ENCODE data around the gene SIK2. TPM values are rescaled to one million over a fixed set of nuclear protein-coding genes. Genes with fewer than 3 reads are reported as not detected.

The SIK2 gene
- total and polyA plus RNA-seq, 4 donors = 18.1 to 26.6 (median 19.7) TPM

- no peak overlapping the region for H3K4me3 ChIP-seq (ENCODE audit: low read depth, low read length)
- DNase-seq (ENCODE audit: low read depth in 4 of 6, low spot score in 6 of 6) = no peak
- no CpG with 5 or more reads among the region's 2 CpGs for WGBS (ENCODE audit: insufficient coverage)
- H3K36me3 ChIP-seq (ENCODE audit: control insufficient read depth, insufficient read depth, low read length) = peaks cover 4% of the 10 kb centered on the region
- no peak overlapping the region for H3K27ac ChIP-seq (ENCODE audit: low read depth, low read length)
- no peaks in the 10 kb centered on the region for H3K4me1 ChIP-seq (ENCODE audit: control insufficient read depth, insufficient read depth, low read length)
- H3K9me3 ChIP-seq (ENCODE audit: control insufficient read depth, insufficient read depth, low read length) = no peaks in the 10 kb centered on the region
- H3K27me3 ChIP-seq (ENCODE audit: control insufficient read depth, insufficient read depth, low read length) = no peaks in the 10 kb centered on the region
Measured at GRCh38 chr11:111684251-111684650, 82.0 kb downstream of the SIK2 start.

DNA sequence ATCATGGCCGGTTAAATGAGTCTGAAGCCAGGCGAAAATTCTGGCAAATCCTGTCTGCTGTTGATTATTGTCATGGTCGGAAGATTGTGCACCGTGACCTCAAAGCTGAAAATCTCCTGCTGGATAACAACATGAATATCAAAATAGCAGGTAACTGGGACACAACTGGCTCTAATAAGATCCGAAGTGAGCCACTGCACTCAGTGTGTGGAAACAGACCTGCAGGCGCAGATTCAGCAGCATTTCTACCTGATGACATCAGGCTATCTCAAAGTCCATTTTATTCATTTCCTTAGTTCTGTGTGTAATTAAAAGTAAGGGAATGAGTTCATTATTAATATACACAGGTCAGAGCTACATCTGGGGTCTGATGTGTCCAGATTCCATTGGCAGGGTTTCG is 85.8 kb downstream of the SIK2 start:
- no peak for DNase-seq (ENCODE audit: low read depth in 4 of 6, low spot score in 6 of 6)
- Histone ChIP-seq H3K27ac (ENCODE audit: low read depth, low read length) (no peak overlapping the region), H3K4me1 (ENCODE audit: control insufficient read depth, insufficient read depth, low read length) (no peaks in the 10 kb centered on the region), H3K9me3 (ENCODE audit: control insufficient read depth, insufficient read depth, low read length) (no peaks in the 10 kb centered on the region), H3K27me3 (ENCODE audit: control insufficient read depth, insufficient read depth, low read length) (no peaks in the 10 kb centered on the region), H3K36me3 (ENCODE audit: control insufficient read depth, insufficient read depth, low read length) (peaks cover 4% of the 10 kb centered on the region), H3K4me3 (ENCODE audit: low read depth, low read length) (no peak overlapping the region)
- WGBS (ENCODE audit: insufficient coverage) = 86% methylated on average over 4 of the region's 7 CpGs

GRCh38 chr11:111691176-111691575 is 88.9 kb downstream of the SIK2 start:
- WGBS (ENCODE audit: insufficient coverage) = no CpG with 5 or more reads among the region's 2 CpGs
- H3K4me1 ChIP-seq (ENCODE audit: control insufficient read depth, insufficient read depth, low read length) = no peaks in the 10 kb centered on the region
- H3K9me3 ChIP-seq (ENCODE audit: control insufficient read depth, insufficient read depth, low read length) = no peaks in the 10 kb centered on the region
- no peak for DNase-seq (ENCODE audit: low read depth in 4 of 6, low spot score in 6 of 6)
- H3K27me3 ChIP-seq (ENCODE audit: control insufficient read depth, insufficient read depth, low read length) = no peaks in the 10 kb centered on the region
- H3K4me3 ChIP-seq (ENCODE audit: low read depth, low read length) = no peak overlapping the region
- peaks cover 4% of the 10 kb centered on the region for H3K36me3 ChIP-seq (ENCODE audit: control insufficient read depth, insufficient read depth, low read length)
- H3K27ac ChIP-seq (ENCODE audit: low read depth, low read length) = no peak overlapping the region

- no peak overlapping the region for H3K4me3 ChIP-seq (ENCODE audit: low read depth, low read length)
- no peaks in the 10 kb centered on the region for H3K9me3 ChIP-seq (ENCODE audit: control insufficient read depth, insufficient read depth, low read length)
- no peaks in the 10 kb centered on the region for H3K4me1 ChIP-seq (ENCODE audit: control insufficient read depth, insufficient read depth, low read length)
- no peaks in the 10 kb centered on the region for H3K27me3 ChIP-seq (ENCODE audit: control insufficient read depth, insufficient read depth, low read length)
- no peak overlapping the region for H3K27ac ChIP-seq (ENCODE audit: low read depth, low read length)
- 56% methylated on average over 2 of the region's 3 CpGs for WGBS (ENCODE audit: insufficient coverage)
- DNase-seq (ENCODE audit: low read depth in 4 of 6, low spot score in 6 of 6) = peak in 1 of 6 donors; percentile 11
- peaks cover 4% of the 10 kb centered on the region for H3K36me3 ChIP-seq (ENCODE audit: control insufficient read depth, insufficient read depth, low read length)
Measured at GRCh38 chr11:111691741-111692140, 89.5 kb downstream of the SIK2 start.

DNA sequence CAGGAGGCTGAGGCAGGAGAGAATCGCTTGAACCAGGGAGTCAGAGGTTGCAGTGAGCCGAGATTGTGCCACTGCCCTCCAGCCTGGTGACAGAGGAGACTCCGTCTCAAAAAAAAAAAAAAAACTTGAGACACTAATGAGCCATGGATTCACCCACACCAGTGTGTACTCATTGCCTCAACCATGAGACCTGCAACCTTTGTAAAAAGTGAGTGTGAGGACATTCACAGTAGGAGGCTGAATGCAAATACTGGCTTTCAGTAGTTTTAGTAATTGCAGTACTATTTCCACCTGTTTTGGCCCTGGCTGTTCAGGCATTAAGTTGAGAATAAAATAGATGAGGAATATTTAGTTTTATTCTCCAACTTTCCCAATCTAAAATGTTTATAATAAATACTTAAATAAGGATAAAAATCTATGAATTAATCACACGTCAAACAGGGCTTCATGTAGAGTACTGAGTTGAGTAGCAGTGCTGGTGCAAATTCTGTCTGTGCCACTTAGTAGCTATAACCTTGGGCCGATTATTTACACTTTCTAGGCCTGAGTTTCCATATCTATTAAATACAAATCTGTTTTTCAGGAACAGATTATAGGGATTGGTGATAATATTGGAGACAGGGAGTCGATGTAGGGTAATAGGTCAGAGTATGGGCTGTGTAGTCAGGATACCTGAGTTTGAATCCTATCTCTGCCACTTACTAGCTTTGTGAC is 91.1 kb downstream of the SIK2 start:
- no peak for DNase-seq (ENCODE audit: low read depth in 4 of 6, low spot score in 6 of 6)
- 100% methylated on average over 1 of the region's 6 CpGs for WGBS (ENCODE audit: insufficient coverage)
- Histone ChIP-seq H3K27me3 (ENCODE audit: control insufficient read depth, insufficient read depth, low read length) (no peaks in the 10 kb centered on the region), H3K9me3 (ENCODE audit: control insufficient read depth, insufficient read depth, low read length) (no peaks in the 10 kb centered on the region), H3K27ac (ENCODE audit: low read depth, low read length) (no peak overlapping the region), H3K36me3 (ENCODE audit: control insufficient read depth, insufficient read depth, low read length) (peaks cover 1% of the 10 kb centered on the region), H3K4me3 (ENCODE audit: low read depth, low read length) (no peak overlapping the region), H3K4me1 (ENCODE audit: control insufficient read depth, insufficient read depth, low read length) (no peaks in the 10 kb centered on the region)

- H3K4me1 ChIP-seq (ENCODE audit: control insufficient read depth, insufficient read depth, low read length) = no peaks in the 10 kb centered on the region
- H3K27ac ChIP-seq (ENCODE audit: low read depth, low read length) = no peak overlapping the region
- no peak overlapping the region for H3K4me3 ChIP-seq (ENCODE audit: low read depth, low read length)
- DNase-seq (ENCODE audit: low read depth in 4 of 6, low spot score in 6 of 6) = peak in 2 of 6 donors; percentile 25 to 50
- WGBS (ENCODE audit: insufficient coverage) = no CpG with 5 or more reads among the region's 4 CpGs
- no peaks in the 10 kb centered on the region for H3K9me3 ChIP-seq (ENCODE audit: control insufficient read depth, insufficient read depth, low read length)
- no peaks in the 10 kb centered on the region for H3K27me3 ChIP-seq (ENCODE audit: control insufficient read depth, insufficient read depth, low read length)
- H3K36me3 ChIP-seq (ENCODE audit: control insufficient read depth, insufficient read depth, low read length) = no peaks in the 10 kb centered on the region
Measured at GRCh38 chr11:111694851-111695250, 92.6 kb downstream of the SIK2 start.

- no peak for DNase-seq (ENCODE audit: low read depth in 4 of 6, low spot score in 6 of 6)
- 92% methylated on average over 1 of the region's 1 CpG for WGBS (ENCODE audit: insufficient coverage)
- Histone ChIP-seq H3K4me3 (ENCODE audit: low read depth, low read length) (no peak overlapping the region), H3K4me1 (ENCODE audit: control insufficient read depth, insufficient read depth, low read length) (no peaks in the 10 kb centered on the region), H3K27me3 (ENCODE audit: control insufficient read depth, insufficient read depth, low read length) (no peaks in the 10 kb centered on the region), H3K36me3 (ENCODE audit: control insufficient read depth, insufficient read depth, low read length) (no peaks in the 10 kb centered on the region), H3K9me3 (ENCODE audit: control insufficient read depth, insufficient read depth, low read length) (no peaks in the 10 kb centered on the region), H3K27ac (ENCODE audit: low read depth, low read length) (no peak overlapping the region)
Measured at GRCh38 chr11:111696556-111696955, 94.3 kb downstream of the SIK2 start.

DNA sequence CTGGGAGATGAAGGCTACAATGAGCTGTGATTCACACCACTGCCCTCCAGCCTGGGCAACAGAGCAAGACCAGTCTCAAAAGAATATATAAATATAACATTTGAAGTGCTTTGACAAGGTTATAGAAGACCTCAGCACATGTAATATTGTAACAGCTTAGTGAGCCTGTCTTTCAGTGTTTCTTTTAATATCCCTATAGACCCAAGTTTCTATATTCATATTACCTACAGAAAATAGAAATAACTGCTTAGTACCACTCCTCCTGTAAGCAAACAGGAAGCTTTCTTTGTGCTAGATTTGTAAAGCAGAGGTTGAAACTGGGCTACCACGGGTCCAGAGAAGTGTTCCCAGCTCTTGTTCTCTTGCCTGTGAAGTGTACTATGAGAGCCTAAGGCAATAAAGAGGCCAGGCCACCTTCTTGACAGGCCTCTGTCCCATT is 95.7 kb downstream of the SIK2 start:
- no peak for DNase-seq (ENCODE audit: low read depth in 4 of 6, low spot score in 6 of 6)
- H3K27ac ChIP-seq (ENCODE audit: low read depth, low read length) = no peak overlapping the region
- H3K9me3 ChIP-seq (ENCODE audit: control insufficient read depth, insufficient read depth, low read length) = no peaks in the 10 kb centered on the region
- 100% methylated on average over 1 of the region's 1 CpG for WGBS (ENCODE audit: insufficient coverage)
- H3K27me3 ChIP-seq (ENCODE audit: control insufficient read depth, insufficient read depth, low read length) = no peaks in the 10 kb centered on the region
- H3K36me3 ChIP-seq (ENCODE audit: control insufficient read depth, insufficient read depth, low read length) = no peaks in the 10 kb centered on the region
- no peaks in the 10 kb centered on the region for H3K4me1 ChIP-seq (ENCODE audit: control insufficient read depth, insufficient read depth, low read length)
- H3K4me3 ChIP-seq (ENCODE audit: low read depth, low read length) = no peak overlapping the region

DNA sequence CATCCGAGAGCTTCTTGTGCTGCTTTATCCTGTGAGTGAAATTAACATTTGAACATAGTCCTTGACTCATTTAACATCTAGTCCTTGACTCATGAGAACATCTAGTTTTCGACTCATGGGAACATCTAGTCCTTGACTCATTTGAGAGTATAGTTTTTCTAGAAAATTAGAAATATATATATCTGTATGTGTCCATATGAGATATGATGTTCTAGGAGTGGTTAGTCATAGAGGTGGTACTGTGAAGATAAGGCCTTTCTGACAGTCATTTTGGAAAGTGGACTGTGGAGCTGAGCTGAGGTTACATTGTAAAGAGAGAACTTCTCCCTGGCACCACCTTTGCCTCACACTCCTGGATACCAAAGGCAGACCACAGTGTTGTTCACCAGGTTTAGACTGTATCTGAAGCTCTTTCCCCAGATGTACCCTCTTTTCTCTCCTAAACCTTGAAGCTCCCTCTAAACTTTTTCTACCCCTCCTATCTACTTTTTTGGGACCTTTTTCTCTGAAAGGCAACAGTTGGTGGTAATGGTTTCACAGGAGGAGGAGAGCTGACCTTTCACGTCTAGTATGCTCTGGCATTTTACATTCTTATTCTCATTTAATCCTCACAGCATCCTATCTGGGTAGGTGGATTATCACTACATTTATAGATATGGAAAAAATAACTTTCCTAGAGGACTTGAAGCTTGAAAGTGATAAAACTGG is 96.8 kb downstream of the SIK2 start:
- DNase-seq (ENCODE audit: low read depth in 4 of 6, low spot score in 6 of 6) = no peak
- H3K27ac ChIP-seq (ENCODE audit: low read depth, low read length) = no peak overlapping the region
- no peaks in the 10 kb centered on the region for H3K4me1 ChIP-seq (ENCODE audit: control insufficient read depth, insufficient read depth, low read length)
- no peaks in the 10 kb centered on the region for H3K36me3 ChIP-seq (ENCODE audit: control insufficient read depth, insufficient read depth, low read length)
- no peak overlapping the region for H3K4me3 ChIP-seq (ENCODE audit: low read depth, low read length)
- 100% methylated on average over 1 of the region's 3 CpGs for WGBS (ENCODE audit: insufficient coverage)
- no peaks in the 10 kb centered on the region for H3K9me3 ChIP-seq (ENCODE audit: control insufficient read depth, insufficient read depth, low read length)
- no peaks in the 10 kb centered on the region for H3K27me3 ChIP-seq (ENCODE audit: control insufficient read depth, insufficient read depth, low read length)

All from spinal cord (tissue), 10 donors.